Stimulated activated CD4-positive, alpha-beta T cell treated with anti-CD3 and anti-CD28 coated beads, Interleukin-15, amount 100 ng/mL, for 1 hour (primary cell): ENCODE results near the gene C12orf60.

Source experiments
- DNase-seq, 2 donors: peaks; one replicate each; pipeline ENCODE4 v3.0.0-alpha.2; 2020; ENCODE audit warnings: low read depth in 1 of 2, low spot score in 1 of 2

Gene C12orf60

GRCh38 chr12:14871247-14871646 lies 67.8 kb downstream of the C12orf60 start:
- DNase-seq, result no peak

- no peak for DNase-seq
Observed at GRCh38 chr12:14871886-14872285, 68.4 kb downstream of the C12orf60 start.

- no peak for DNase-seq
Observed at GRCh38 chr12:14873440-14874185, 70.1 kb downstream of the C12orf60 start.
